ENCODE data around the gene TRIM63. TPM values are rescaled to one million over a fixed set of nuclear protein-coding genes. Genes with fewer than 3 reads are reported as not detected.

TRIM63 gene
- total and polyA plus RNA-seq, 9 of the 15 experiments (the other 6 are each of a cell fraction or from before 2014, with no cell fraction given), result 0.08 to 0.57 (median 0.36) TPM

DNA sequence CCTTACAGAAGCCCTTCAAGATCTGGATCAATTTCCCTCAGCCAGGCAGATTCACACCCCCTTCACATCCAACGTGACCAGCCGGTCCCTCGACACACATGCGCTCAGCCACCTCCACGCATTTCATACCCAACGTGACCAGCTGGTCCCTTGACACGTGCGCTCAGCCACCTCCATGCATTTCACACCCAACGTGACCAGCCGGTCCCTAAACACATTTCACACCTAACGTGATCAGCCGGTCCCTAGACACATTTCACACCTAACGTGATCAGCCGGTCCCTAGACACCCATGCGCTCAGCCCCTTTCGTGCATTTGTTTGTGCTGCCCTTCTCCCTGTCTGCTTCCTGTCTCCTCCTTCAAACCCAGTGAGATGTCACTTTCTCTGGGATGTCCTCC is 60.7 kb downstream of the TRIM63 start (continued):
- TF ChIP-seq, protein P1, sequence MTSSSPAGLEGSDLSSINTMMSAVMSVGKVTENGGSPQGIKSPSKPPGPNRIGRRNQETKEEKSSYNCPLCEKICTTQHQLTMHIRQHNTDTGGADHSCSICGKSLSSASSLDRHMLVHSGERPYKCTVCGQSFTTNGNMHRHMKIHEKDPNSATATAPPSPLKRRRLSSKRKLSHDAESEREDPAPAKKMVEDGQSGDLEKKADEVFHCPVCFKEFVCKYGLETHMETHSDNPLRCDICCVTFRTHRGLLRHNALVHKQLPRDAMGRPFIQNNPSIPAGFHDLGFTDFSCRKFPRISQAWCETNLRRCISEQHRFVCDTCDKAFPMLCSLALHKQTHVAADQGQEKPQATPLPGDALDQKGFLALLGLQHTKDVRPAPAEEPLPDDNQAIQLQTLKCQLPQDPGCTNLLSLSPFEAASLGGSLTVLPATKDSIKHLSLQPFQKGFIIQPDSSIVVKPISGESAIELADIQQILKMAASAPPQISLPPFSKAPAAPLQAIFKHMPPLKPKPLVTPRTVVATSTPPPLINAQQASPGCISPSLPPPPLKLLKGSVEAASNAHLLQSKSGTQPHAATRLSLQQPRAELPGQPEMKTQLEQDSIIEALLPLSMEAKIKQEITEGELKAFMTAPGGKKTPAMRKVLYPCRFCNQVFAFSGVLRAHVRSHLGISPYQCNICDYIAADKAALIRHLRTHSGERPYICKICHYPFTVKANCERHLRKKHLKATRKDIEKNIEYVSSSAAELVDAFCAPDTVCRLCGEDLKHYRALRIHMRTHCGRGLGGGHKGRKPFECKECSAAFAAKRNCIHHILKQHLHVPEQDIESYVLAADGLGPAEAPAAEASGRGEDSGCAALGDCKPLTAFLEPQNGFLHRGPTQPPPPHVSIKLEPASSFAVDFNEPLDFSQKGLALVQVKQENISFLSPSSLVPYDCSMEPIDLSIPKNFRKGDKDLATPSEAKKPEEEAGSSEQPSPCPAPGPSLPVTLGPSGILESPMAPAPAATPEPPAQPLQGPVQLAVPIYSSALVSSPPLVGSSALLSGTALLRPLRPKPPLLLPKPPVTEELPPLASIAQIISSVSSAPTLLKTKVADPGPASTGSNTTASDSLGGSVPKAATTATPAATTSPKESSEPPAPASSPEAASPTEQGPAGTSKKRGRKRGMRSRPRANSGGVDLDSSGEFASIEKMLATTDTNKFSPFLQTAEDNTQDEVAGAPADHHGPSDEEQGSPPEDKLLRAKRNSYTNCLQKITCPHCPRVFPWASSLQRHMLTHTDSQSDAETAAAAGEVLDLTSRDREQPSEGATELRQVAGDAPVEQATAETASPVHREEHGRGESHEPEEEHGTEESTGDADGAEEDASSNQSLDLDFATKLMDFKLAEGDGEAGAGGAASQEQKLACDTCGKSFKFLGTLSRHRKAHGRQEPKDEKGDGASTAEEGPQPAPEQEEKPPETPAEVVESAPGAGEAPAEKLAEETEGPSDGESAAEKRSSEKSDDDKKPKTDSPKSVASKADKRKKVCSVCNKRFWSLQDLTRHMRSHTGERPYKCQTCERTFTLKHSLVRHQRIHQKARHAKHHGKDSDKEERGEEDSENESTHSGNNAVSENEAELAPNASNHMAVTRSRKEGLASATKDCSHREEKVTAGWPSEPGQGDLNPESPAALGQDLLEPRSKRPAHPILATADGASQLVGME (CRISPR knock-in tag; IDR thresholded peaks at IDR 0.05), result no peak
- TF ChIP-seq, protein P2, sequence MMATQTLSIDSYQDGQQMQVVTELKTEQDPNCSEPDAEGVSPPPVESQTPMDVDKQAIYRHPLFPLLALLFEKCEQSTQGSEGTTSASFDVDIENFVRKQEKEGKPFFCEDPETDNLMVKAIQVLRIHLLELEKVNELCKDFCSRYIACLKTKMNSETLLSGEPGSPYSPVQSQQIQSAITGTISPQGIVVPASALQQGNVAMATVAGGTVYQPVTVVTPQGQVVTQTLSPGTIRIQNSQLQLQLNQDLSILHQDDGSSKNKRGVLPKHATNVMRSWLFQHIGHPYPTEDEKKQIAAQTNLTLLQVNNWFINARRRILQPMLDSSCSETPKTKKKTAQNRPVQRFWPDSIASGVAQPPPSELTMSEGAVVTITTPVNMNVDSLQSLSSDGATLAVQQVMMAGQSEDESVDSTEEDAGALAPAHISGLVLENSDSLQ (IDR thresholded peaks at IDR 0.05), result no peak
- TF ChIP-seq, protein P3, sequence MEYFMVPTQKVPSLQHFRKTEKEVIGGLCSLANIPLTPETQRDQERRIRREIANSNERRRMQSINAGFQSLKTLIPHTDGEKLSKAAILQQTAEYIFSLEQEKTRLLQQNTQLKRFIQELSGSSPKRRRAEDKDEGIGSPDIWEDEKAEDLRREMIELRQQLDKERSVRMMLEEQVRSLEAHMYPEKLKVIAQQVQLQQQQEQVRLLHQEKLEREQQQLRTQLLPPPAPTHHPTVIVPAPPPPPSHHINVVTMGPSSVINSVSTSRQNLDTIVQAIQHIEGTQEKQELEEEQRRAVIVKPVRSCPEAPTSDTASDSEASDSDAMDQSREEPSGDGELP (CRISPR knock-in tag; IDR thresholded peaks at IDR 0.05; ENCODE audit: borderline replicate concordance), result 0 out of 2 replicates have a peak, but pooled peaks have one; percentile 2
- TF ChIP-seq SMAD4 (CRISPR knock-in tag; conservative IDR thresholded peaks at IDR 0.05) (no peak), NR4A1 (CRISPR knock-in tag; IDR thresholded peaks at IDR 0.05) (no peak), NR4A1 (tag; IDR thresholded peaks at IDR 0.05) (peak; percentile 36; the same call in 1 of the 2 replicates), WHSC1 (IDR thresholded peaks at IDR 0.05; ENCODE audit: low read length) (peak; percentile 91), L3MBTL2 (IDR thresholded peaks at IDR 0.05) (peak; percentile 59), ZNF444 (CRISPR knock-in tag; IDR thresholded peaks at IDR 0.05) (no peak), CEBPG (CRISPR knock-in tag; IDR thresholded peaks at IDR 0.05) (0 out of 2 replicates have a peak, but pooled peaks have one; percentile 2), CEBPG (tag; conservative IDR thresholded peaks at IDR 0.05 in 1 of 2, IDR thresholded peaks at IDR 0.05 in 1 of 2) (no peak)
- TF ChIP-seq, protein P4, sequence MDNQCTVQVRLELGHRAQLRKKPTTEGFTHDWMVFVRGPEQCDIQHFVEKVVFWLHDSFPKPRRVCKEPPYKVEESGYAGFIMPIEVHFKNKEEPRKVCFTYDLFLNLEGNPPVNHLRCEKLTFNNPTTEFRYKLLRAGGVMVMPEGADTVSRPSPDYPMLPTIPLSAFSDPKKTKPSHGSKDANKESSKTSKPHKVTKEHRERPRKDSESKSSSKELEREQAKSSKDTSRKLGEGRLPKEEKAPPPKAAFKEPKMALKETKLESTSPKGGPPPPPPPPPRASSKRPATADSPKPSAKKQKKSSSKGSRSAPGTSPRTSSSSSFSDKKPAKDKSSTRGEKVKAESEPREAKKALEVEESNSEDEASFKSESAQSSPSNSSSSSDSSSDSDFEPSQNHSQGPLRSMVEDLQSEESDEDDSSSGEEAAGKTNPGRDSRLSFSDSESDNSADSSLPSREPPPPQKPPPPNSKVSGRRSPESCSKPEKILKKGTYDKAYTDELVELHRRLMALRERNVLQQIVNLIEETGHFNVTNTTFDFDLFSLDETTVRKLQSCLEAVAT (IDR thresholded peaks at IDR 0.05), result peak in 1 of 2 experiments; percentile 58; a peak in 1 of 4 replicates
- TF ChIP-seq, protein P5, sequence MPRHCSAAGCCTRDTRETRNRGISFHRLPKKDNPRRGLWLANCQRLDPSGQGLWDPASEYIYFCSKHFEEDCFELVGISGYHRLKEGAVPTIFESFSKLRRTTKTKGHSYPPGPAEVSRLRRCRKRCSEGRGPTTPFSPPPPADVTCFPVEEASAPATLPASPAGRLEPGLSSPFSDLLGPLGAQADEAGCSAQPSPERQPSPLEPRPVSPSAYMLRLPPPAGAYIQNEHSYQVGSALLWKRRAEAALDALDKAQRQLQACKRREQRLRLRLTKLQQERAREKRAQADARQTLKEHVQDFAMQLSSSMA (CRISPR knock-in tag; IDR thresholded peaks at IDR 0.05), result no peak
- TF ChIP-seq, protein P6, sequence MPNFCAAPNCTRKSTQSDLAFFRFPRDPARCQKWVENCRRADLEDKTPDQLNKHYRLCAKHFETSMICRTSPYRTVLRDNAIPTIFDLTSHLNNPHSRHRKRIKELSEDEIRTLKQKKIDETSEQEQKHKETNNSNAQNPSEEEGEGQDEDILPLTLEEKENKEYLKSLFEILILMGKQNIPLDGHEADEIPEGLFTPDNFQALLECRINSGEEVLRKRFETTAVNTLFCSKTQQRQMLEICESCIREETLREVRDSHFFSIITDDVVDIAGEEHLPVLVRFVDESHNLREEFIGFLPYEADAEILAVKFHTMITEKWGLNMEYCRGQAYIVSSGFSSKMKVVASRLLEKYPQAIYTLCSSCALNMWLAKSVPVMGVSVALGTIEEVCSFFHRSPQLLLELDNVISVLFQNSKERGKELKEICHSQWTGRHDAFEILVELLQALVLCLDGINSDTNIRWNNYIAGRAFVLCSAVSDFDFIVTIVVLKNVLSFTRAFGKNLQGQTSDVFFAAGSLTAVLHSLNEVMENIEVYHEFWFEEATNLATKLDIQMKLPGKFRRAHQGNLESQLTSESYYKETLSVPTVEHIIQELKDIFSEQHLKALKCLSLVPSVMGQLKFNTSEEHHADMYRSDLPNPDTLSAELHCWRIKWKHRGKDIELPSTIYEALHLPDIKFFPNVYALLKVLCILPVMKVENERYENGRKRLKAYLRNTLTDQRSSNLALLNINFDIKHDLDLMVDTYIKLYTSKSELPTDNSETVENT (CRISPR knock-in tag; IDR thresholded peaks at IDR 0.05), result 0 out of 2 replicates have a peak, but pooled peaks have one; percentile 31
